ENCODE measurements around the gene ARSG. TPM values are rescaled to one million over a fixed set of nuclear protein-coding genes. Genes with fewer than 3 reads are reported as not detected.
"Not testable (repeated sequence)": the region's sequence is repeated elsewhere in the genome, so short reads cannot be mapped to it uniquely, and the experiment has no call there.

Gene ARSG
- total and polyA plus RNA-seq, 2 of the 13 experiments (the other 11 are each of a cell fraction or from before 2014, with no cell fraction given): 3.7 to 15.2 TPM

GRCh38 chr17:68376178-68376577 lies 84.9 kb downstream of the ARSG start:
- H4K20me1 ChIP-seq (ENCODE audit: insufficient read depth, low read length); ATAC-seq; H3K27me3 ChIP-seq (ENCODE audit: control insufficient read depth in 1 of 2, insufficient read depth in 2 of 2, low read length in 2 of 2); H2AFZ ChIP-seq (ENCODE audit: low read length); CTCF ChIA-PET (ENCODE audit: low intra/inter-chr PET ratio, low total read pairs); FAIRE-seq; H3K4me3 ChIP-seq (replicated peaks in 1 of 3; ENCODE audit: insufficient read depth in 1 of 3, low read depth in 2 of 3, low read length in 3 of 3); H3K79me2 ChIP-seq (ENCODE audit: insufficient read depth, low read length); H3K27ac ChIP-seq (ENCODE audit: extremely low read length, insufficient read depth, low read length); H3K4me2 ChIP-seq (ENCODE audit: low read depth, low read length); H3K36me3 ChIP-seq (replicated peaks in 1 of 2; ENCODE audit: control insufficient read depth in 1 of 2, insufficient read depth in 2 of 2, low read length in 2 of 2); H3K9ac ChIP-seq (ENCODE audit: insufficient read depth, low read depth, low read length); intact Hi-C loops (cut with micrococcal nuclease; ENCODE audit: unreplicated experiment); H3K9me3 ChIP-seq (ENCODE audit: low read length); BruUV-seq (replicated peaks); DNase-seq (ENCODE audit: low spot score): not testable (repeated sequence)
- in situ Hi-C loops (cut with HindIII; ENCODE audit: extremely low pct_ligation_motif_present, low pct_unique_long_range_greater_than_20kb): loop anchor here (5.0 kb wide), 1 partner anchor 84 kb away; the partner anchor contains the start of genes ARSG and SLC16A6
- POLR2A ChIA-PET: interaction anchor here (1.0 to 2.4 kb wide), 4 partner anchors 15 to 81 kb away, joined by 3 to 17 read pairs (median 6); partner anchors contain the start of gene WIPI1
- TF ChIP-seq ZNF121 (CRISPR knock-in tag; IDR thresholded peaks at IDR 0.05): peak; percentile 94
- WGBS (ENCODE audit: low lambda C conversion rate): 100% methylated on average over 2 of the region's 2 CpGs
- H3K4me1 ChIP-seq (ENCODE audit: insufficient read depth, low read length): peaks cover 54% of the 10 kb centered on the region

GRCh38 chr17:68377771-68378267 lies 86.5 kb downstream of the ARSG start:
- Histone ChIP-seq H3K4me2 (ENCODE audit: low read depth, low read length) (peak overlapping the region; percentile 89), H3K9me3 (ENCODE audit: low read length) (no peaks in the 10 kb centered on the region), H3K27ac (ENCODE audit: extremely low read length, insufficient read depth, low read length) (peak overlapping the region; percentile 97), H3K4me1 (ENCODE audit: insufficient read depth, low read length) (peaks cover 71% of the 10 kb centered on the region), H3K79me2 (ENCODE audit: insufficient read depth, low read length) (peaks cover 8% of the 10 kb centered on the region), H3K4me3 (replicated peaks in 1 of 3; ENCODE audit: insufficient read depth in 1 of 3, low read depth in 2 of 3, low read length in 3 of 3) (peak overlapping the region; percentile 37 to 72 (median 38)), H3K9ac (ENCODE audit: insufficient read depth, low read depth, low read length) (peak overlapping the region; percentile 93), H3K27me3 (ENCODE audit: control insufficient read depth in 1 of 2, insufficient read depth in 2 of 2, low read length in 2 of 2) (no peaks in the 10 kb centered on the region), H4K20me1 (ENCODE audit: insufficient read depth, low read length) (no peaks in the 10 kb centered on the region), H2AFZ (ENCODE audit: low read length) (no peak overlapping the region), H3K36me3 (replicated peaks in 1 of 2; ENCODE audit: control insufficient read depth in 1 of 2, insufficient read depth in 2 of 2, low read length in 2 of 2) (no peaks in the 10 kb centered on the region)
- CTCF ChIA-PET (ENCODE audit: low intra/inter-chr PET ratio, low total read pairs): no interaction called here
- in situ Hi-C loops (cut with HindIII; ENCODE audit: extremely low pct_ligation_motif_present, low pct_unique_long_range_greater_than_20kb): loop anchor here (5.0 kb wide), 1 partner anchor 86 kb away; the partner anchor contains the start of genes ARSG and SLC16A6
- peak; percentile 56 for FAIRE-seq
- POLR2A ChIA-PET: interaction anchor here (1.0 to 3.1 kb wide), 5 partner anchors 9 to 85 kb away, joined by 3 to 17 read pairs (median 10); no protein-coding TSS in a partner anchor
- peak; percentile 80 for ATAC-seq
- WGBS (ENCODE audit: low lambda C conversion rate): 2% methylated on average over 8 of the region's 8 CpGs
- intact Hi-C loops (cut with micrococcal nuclease; ENCODE audit: unreplicated experiment): loop anchor here (1.0 to 2.0 kb wide), 4 partner anchors 21 to 85 kb away; partner anchors contain the start of gene WIPI1
- no peak for DNase-seq (ENCODE audit: low spot score)
- BruUV-seq (replicated peaks): no TSS peak
- TF ChIP-seq ZNF362 (CRISPR knock-in tag; IDR thresholded peaks at IDR 0.05; ENCODE audit: borderline replicate concordance) (no peak), MIXL1 (CRISPR knock-in tag; IDR thresholded peaks at IDR 0.05) (no peak), ZNF780A (CRISPR knock-in tag; IDR thresholded peaks at IDR 0.05) (no peak), ZNF431 (CRISPR knock-in tag; IDR thresholded peaks at IDR 0.05; ENCODE audit: borderline replicate concordance, low read depth) (no peak), FOXO1 (CRISPR knock-in tag; IDR thresholded peaks at IDR 0.05) (peak; percentile 78; the same call in 1 of the 2 replicates), MAX (IDR thresholded peaks at IDR 0.05) (no peak)
